HG03442 (cell line): ENCODE measurements around the gene ANKRD11.

Experiments used
- ATAC-seq: cut with Tn5 transposase; IDR thresholded peaks from one replicate; pipeline ENCODE4 v1.9.1; 2021; ENCODE audit warnings: mild to moderate bottlenecking, moderate library complexity; ENCODE audit not compliant: unreplicated experiment

ANKRD11 gene

GRCh38 chr16:89490439-89491237, at the start of gene ANKRD11:
TSS of gene ANKRD11 (minus strand) at chr16:89490561. CDS start at chr16:89317019, 173,542 bp downstream.
- ATAC-seq: peak; percentile 82

- ATAC-seq: no peak
Measured at GRCh38 chr16:89538286-89538685, 47.9 kb upstream of the ANKRD11 start.

GRCh38 chr16:89537549-89537925, 47.2 kb upstream of the ANKRD11 start:
- ATAC-seq: no peak

- ATAC-seq: no peak
Measured at GRCh38 chr16:89536886-89537548, 46.7 kb upstream of the ANKRD11 start.

- no peak for ATAC-seq
Measured at GRCh38 chr16:89536371-89536770, 46.0 kb upstream of the ANKRD11 start.

- ATAC-seq: no peak
Measured at GRCh38 chr16:89534252-89534756, 43.9 kb upstream of the ANKRD11 start.

- no peak for ATAC-seq
Measured at GRCh38 chr16:89531821-89532526, 41.6 kb upstream of the ANKRD11 start.

- no peak for ATAC-seq
Measured at GRCh38 chr16:89530401-89531381, 40.3 kb upstream of the ANKRD11 start.

- ATAC-seq: no peak
Measured at GRCh38 chr16:89529097-89529496, 38.7 kb upstream of the ANKRD11 start.

GRCh38 chr16:89525146-89525913, 35.0 kb upstream of the ANKRD11 start:
- ATAC-seq: no peak

GRCh38 chr16:89523680-89524344, 33.5 kb upstream of the ANKRD11 start:
- ATAC-seq: no peak

GRCh38 chr16:89522287-89522686, 31.9 kb upstream of the ANKRD11 start:
- no peak for ATAC-seq

- no peak for ATAC-seq
Measured at GRCh38 chr16:89519881-89520280, 29.5 kb upstream of the ANKRD11 start.

GRCh38 chr16:89517128-89517527, 26.8 kb upstream of the ANKRD11 start:
- ATAC-seq: no peak

GRCh38 chr16:89512453-89512852, 22.1 kb upstream of the ANKRD11 start:
- no peak for ATAC-seq

- ATAC-seq: no peak
Measured at GRCh38 chr16:89511374-89511773, 21.0 kb upstream of the ANKRD11 start.

GRCh38 chr16:89510526-89510925, 20.2 kb upstream of the ANKRD11 start:
- no peak for ATAC-seq

- ATAC-seq: peak; percentile 62
Measured at GRCh38 chr16:89507834-89508590, 17.7 kb upstream of the ANKRD11 start, which contains the start of gene SPG7. TSS of gene SPG7 (plus strand) at chr16:89508403. CDS start at chr16:89508418, 15 bp downstream.
